Fibroblast of lung (primary cell): ENCODE measurements around the gene RIMS4. TPM values are rescaled to one million over a fixed set of nuclear protein-coding genes. Genes with fewer than 3 reads are reported as not detected.

Source experiments
- DNase-seq, 2 donors: peaks; one replicate each; pipeline versions ENCODE4 v3.0.0 to v3.0.0-alpha.2; 2010; ENCODE audit warnings: low read depth in 2 of 2
- H2AFZ ChIP-seq: 2 replicates; pipeline ENCODE4 v1.5.1; 2012; ENCODE audit warnings: low read length, control low read depth, inconsistent platforms
- H3K27ac ChIP-seq: 2 replicates; pipeline ENCODE4 v1.5.1; 2011; ENCODE audit warnings: low read length, control low read depth; ENCODE audit not compliant: insufficient read depth
- H3K27me3 ChIP-seq: 2 replicates; pipeline ENCODE4 v1.5.1; 2011; ENCODE audit warnings: mild to moderate bottlenecking, low read length; ENCODE audit not compliant: control insufficient read depth, insufficient read depth
- H3K36me3 ChIP-seq: 2 replicates; pipeline ENCODE4 v1.5.1; 2011; ENCODE audit warnings: low read length; ENCODE audit not compliant: control insufficient read depth, insufficient read depth
- H3K4me1 ChIP-seq: 2 replicates; pipeline ENCODE4 v1.5.1; 2011; ENCODE audit warnings: low read length; ENCODE audit not compliant: control insufficient read depth, insufficient read depth; ENCODE audit errors: extremely low read depth
- H3K4me2 ChIP-seq: 2 replicates; pipeline ENCODE4 v1.5.1; 2011; ENCODE audit warnings: low read length, control low read depth; ENCODE audit not compliant: insufficient read depth; ENCODE audit errors: extremely low read depth
- H3K4me3 ChIP-seq, 4 experiments: fragments of 200-600 bp in 1 of 4; sonication (generic) in 1 of 4; replicated peaks in 1 of 4; 2 replicates each; pipeline ENCODE4 v1.5.1; 2011 to 2016; ENCODE audit warnings: low read length in 4 of 4, low read depth in 3 of 4, mild to moderate bottlenecking in 3 of 4, control low read depth in 2 of 4, inconsistent platforms in 1 of 4, mixed read lengths in 1 of 4; ENCODE audit not compliant: insufficient read depth in 1 of 4; ENCODE audit errors: control extremely low read depth in 1 of 4
- H3K79me2 ChIP-seq: 2 replicates; pipeline ENCODE4 v1.5.1; 2012; ENCODE audit warnings: mild to moderate bottlenecking, low read length, inconsistent platforms; ENCODE audit not compliant: control insufficient read depth, insufficient read depth
- H3K9ac ChIP-seq: 2 replicates; pipeline ENCODE4 v1.5.1; 2011; ENCODE audit warnings: mild to moderate bottlenecking, low read length, control low read depth; ENCODE audit not compliant: insufficient read depth
- H3K9me3 ChIP-seq: 2 replicates; pipeline ENCODE4 v1.5.1; 2012; ENCODE audit warnings: low read depth, low read length; ENCODE audit not compliant: control insufficient read depth, insufficient read depth
- H4K20me1 ChIP-seq: 2 replicates; pipeline ENCODE4 v1.5.1; 2011; ENCODE audit warnings: low read length; ENCODE audit not compliant: control insufficient read depth, insufficient read depth; ENCODE audit errors: extremely low read depth
- CTCF ChIP-seq, 2 donors: IDR thresholded peaks in 1 of 2; conservative IDR thresholded peaks in 1 of 2; 1 replicate in 1 of 2; 2 replicates in 1 of 2; pipeline ENCODE4 v1.5.1; 2011 to 2012; ENCODE audit warnings: low read length in 2 of 2, control low read depth in 1 of 2, inconsistent platforms in 1 of 2, low read depth in 1 of 2, mild to moderate bottlenecking in 1 of 2
- EZH2 ChIP-seq: IDR thresholded peaks from 2 replicates; pipeline ENCODE4 v1.5.1; 2012; ENCODE audit warnings: low read length, control low read depth, mild to moderate bottlenecking; ENCODE audit errors: missing control alignments
- polyA plus RNA-seq, 2 donors: library from polyadenylated mRNA; depleted of rRNA in 1 of 2; stranded (reverse) in 1 of 2; unstranded in 1 of 2; fragments of >200 nt; gene quantifications; 2 replicates each; pipeline ENCODE4 v1.2.1, GENCODE V29; 2011 to 2012; ENCODE audit warnings: missing spikeins in 1 of 2
- total RNA-seq: library from RNA; depleted of rRNA; stranded (reverse); fragments of >200 nt; gene quantifications from 2 replicates; pipeline ENCODE4 v1.2.1, GENCODE V29; 2014

The RIMS4 gene
- total and polyA plus RNA-seq, 2 donors (not counting 1 experiment from before 2014, with no cell fraction given) = under 0.01 to 0.03 TPM

- no peak for TF ChIP-seq EZH2
- no peak for TF ChIP-seq CTCF (conservative IDR thresholded peaks at IDR 0.05 in 1 of 2, IDR thresholded peaks at IDR 0.05 in 1 of 2; ENCODE audit: low read depth in 1 of 2, low read length in 2 of 2)
- H3K9ac ChIP-seq = no peak overlapping the region
- no peak for DNase-seq
- H3K27ac ChIP-seq = no peak overlapping the region
- H3K9me3 ChIP-seq = no peaks in the 10 kb centered on the region
- H3K79me2 ChIP-seq = no peaks in the 10 kb centered on the region
- H4K20me1 ChIP-seq = no peaks in the 10 kb centered on the region
- H3K4me2 ChIP-seq = no peak overlapping the region
- no peaks in the 10 kb centered on the region for H3K36me3 ChIP-seq
- peaks cover 34% of the 10 kb centered on the region for H3K4me1 ChIP-seq
- peaks cover 2% of the 10 kb centered on the region for H3K27me3 ChIP-seq
- H2AFZ ChIP-seq = no peak overlapping the region
- no peak overlapping the region for H3K4me3 ChIP-seq
These were observed 106.3 kb downstream of the RIMS4 start for GRCh38 chr20:44703956-44704488.

GRCh38 chr20:44703183-44703925, 107.0 kb downstream of the RIMS4 start:
- H3K27ac ChIP-seq = peak overlapping the region; percentile 49
- no peak for DNase-seq
- H4K20me1 ChIP-seq = no peaks in the 10 kb centered on the region
- H3K9me3 ChIP-seq = no peaks in the 10 kb centered on the region
- TF ChIP-seq EZH2 (no peak), CTCF (conservative IDR thresholded peaks at IDR 0.05 in 1 of 2, IDR thresholded peaks at IDR 0.05 in 1 of 2; ENCODE audit: low read depth in 1 of 2, low read length in 2 of 2) (no peak)
- H3K36me3 ChIP-seq = no peaks in the 10 kb centered on the region
- no peak overlapping the region for H2AFZ ChIP-seq
- H3K4me2 ChIP-seq = peak overlapping the region; percentile 26
- peak overlapping the region; percentile 20 for H3K9ac ChIP-seq
- no peak overlapping the region for H3K4me3 ChIP-seq
- peaks cover 34% of the 10 kb centered on the region for H3K4me1 ChIP-seq
- H3K79me2 ChIP-seq = no peaks in the 10 kb centered on the region
- H3K27me3 ChIP-seq = peaks cover 2% of the 10 kb centered on the region

GRCh38 chr20:44702776-44703175, 107.6 kb downstream of the RIMS4 start:
- Histone ChIP-seq H3K4me1 (peaks cover 34% of the 10 kb centered on the region), H3K4me3 (no peak overlapping the region), H2AFZ (no peak overlapping the region), H4K20me1 (no peaks in the 10 kb centered on the region), H3K79me2 (no peaks in the 10 kb centered on the region), H3K27ac (peak overlapping the region; percentile 49), H3K4me2 (peak overlapping the region; percentile 35), H3K9ac (no peak overlapping the region), H3K9me3 (no peaks in the 10 kb centered on the region), H3K27me3 (peaks cover 2% of the 10 kb centered on the region), H3K36me3 (no peaks in the 10 kb centered on the region)
- TF ChIP-seq EZH2 (no peak), CTCF (conservative IDR thresholded peaks at IDR 0.05 in 1 of 2, IDR thresholded peaks at IDR 0.05 in 1 of 2; ENCODE audit: low read depth in 1 of 2, low read length in 2 of 2) (no peak)
- DNase-seq = peak; percentile 94 to 98
